ENCODE data around the gene NFIA. TPM values are rescaled to one million over a fixed set of nuclear protein-coding genes. Genes with fewer than 3 reads are reported as not detected.

Gene NFIA
- total RNA-seq, 1 donor from 2014 or later: 49.4 TPM

DNA sequence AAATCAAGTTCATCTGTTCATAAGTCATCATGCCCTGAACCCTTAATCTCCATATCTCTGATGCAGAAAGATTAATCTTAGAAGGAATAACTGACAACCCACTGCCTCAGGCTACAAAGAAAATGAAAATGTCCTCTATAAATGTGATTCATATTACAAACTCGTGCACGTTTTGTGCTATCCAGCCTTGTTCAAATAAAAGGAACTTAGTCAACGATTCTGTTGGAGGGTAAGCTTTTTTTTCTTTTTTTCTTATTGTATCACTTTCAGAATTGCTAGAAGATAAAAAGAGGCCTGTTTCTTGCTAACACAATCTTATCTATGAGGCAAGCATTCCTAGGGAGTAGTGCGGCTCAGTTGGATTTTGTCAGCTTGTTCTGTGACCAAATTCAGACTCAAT is 414.1 kb downstream of the NFIA start:
- Mint-ChIP-seq H3K4me3 (no peak overlapping the region), H3K36me3 (no peaks in the 10 kb centered on the region), H3K27me3 (peaks cover 19% of the 10 kb centered on the region), H3K27ac (no peak overlapping the region), H3K9me3 (peaks cover 5% of the 10 kb centered on the region), H3K4me1 (ENCODE audit: unreplicated experiment) (no peaks in the 10 kb centered on the region)
- no peak for DNase-seq (ENCODE audit: extremely low spot score, unreplicated experiment)
- TF ChIP-seq, protein P1, sequence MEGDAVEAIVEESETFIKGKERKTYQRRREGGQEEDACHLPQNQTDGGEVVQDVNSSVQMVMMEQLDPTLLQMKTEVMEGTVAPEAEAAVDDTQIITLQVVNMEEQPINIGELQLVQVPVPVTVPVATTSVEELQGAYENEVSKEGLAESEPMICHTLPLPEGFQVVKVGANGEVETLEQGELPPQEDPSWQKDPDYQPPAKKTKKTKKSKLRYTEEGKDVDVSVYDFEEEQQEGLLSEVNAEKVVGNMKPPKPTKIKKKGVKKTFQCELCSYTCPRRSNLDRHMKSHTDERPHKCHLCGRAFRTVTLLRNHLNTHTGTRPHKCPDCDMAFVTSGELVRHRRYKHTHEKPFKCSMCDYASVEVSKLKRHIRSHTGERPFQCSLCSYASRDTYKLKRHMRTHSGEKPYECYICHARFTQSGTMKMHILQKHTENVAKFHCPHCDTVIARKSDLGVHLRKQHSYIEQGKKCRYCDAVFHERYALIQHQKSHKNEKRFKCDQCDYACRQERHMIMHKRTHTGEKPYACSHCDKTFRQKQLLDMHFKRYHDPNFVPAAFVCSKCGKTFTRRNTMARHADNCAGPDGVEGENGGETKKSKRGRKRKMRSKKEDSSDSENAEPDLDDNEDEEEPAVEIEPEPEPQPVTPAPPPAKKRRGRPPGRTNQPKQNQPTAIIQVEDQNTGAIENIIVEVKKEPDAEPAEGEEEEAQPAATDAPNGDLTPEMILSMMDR (conservative IDR thresholded peaks at IDR 0.05): no peak

DNA sequence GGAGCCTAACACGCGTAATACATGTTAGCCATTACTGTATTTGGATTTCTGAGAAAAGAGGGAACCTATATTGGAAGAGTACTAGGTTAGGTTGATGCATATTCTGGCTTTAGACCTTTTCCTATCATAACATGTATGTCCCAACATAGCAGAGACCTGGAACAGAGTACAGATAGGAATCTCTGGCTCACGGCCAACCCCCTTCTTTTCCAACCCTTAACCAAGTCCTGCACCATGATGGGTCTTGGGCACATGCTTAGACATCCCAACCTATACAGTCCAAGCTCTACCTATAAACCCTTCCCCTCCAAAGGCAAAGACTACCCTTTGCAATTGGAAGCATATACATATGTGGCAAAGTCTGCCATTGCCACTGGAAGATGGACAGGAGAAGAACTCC is 414.7 kb downstream of the NFIA start:
- H3K9me3 Mint-ChIP-seq: peaks cover 5% of the 10 kb centered on the region
- no peak overlapping the region for H3K4me3 Mint-ChIP-seq
- no peak overlapping the region for H3K27ac Mint-ChIP-seq
- peaks cover 19% of the 10 kb centered on the region for H3K27me3 Mint-ChIP-seq
- H3K36me3 Mint-ChIP-seq: no peaks in the 10 kb centered on the region
- TF ChIP-seq, protein P1 (conservative IDR thresholded peaks at IDR 0.05): no peak
- no peak for DNase-seq (ENCODE audit: extremely low spot score, unreplicated experiment)
- H3K4me1 Mint-ChIP-seq (ENCODE audit: unreplicated experiment): peaks cover 4% of the 10 kb centered on the region

DNA sequence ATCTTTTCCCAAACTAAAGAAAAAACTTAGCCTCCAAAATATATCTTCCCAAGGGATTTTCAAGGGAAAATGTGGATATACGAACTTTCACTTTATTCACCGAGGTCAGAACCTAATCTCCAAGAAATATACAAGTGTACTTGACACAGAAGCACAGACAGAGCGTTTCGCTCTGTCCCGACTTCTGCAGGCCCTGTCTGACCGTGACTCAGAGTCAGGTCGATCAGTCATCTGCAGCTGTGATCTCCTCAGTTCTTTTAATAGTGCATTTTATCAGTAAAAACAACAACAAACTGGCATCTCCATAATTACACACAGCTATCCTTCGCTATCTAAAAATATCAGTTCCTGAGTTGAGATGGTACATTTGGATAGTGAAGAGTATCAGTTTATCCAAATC is 416.0 kb downstream of the NFIA start:
- Mint-ChIP-seq H3K4me1 (ENCODE audit: unreplicated experiment) (peaks cover 13% of the 10 kb centered on the region), H3K36me3 (no peaks in the 10 kb centered on the region), H3K4me3 (no peak overlapping the region), H3K9me3 (peaks cover 5% of the 10 kb centered on the region), H3K27me3 (peaks cover 13% of the 10 kb centered on the region), H3K27ac (no peak overlapping the region)
- TF ChIP-seq, protein P1 (conservative IDR thresholded peaks at IDR 0.05): no peak
- DNase-seq (ENCODE audit: extremely low spot score, unreplicated experiment): no peak

DNA sequence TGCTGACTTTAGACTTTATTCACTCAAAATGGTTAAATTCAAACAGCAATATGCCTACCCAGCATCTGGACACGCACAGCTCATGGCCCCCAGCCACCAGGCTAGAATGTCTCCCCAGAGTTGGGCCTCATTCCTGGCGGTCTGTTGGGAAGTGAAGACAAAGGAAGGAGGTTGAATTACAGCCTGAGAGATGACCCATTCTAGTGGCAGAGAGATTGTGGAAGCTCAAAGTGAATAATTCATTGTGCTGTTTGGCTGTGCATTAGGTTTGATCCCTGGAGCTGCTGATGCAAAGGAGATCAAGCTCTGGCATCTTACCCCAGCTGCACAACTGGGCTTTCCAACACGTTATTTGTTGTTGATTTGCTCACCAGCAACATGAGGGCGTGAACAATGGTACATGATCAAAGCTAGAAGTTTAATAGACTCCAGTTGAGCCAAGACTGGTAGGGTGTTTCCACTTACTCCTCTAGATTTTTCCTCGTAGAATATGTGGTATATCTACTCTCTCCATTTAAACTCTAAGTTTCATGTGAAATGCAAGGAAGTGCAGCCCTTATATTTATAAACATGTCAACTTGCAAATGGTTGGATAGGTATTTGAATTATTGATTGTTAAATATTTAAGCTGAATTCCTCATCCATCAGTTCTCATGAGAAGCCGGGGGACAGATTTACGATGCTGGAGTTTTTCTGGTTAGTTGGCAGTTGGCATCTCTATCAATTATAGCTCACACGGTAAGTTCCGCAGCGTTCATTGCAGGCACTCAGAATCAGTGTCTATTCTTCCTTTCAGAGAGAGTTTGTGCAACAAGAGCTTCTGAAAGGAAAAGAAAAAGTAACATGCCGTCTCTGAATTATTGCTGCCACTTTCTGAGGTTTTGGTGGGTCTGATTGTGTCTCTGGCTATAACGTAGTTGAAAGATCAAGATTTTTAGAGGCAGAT is 419.9 kb downstream of the NFIA start:
- Mint-ChIP-seq H3K4me3 (no peak overlapping the region), H3K4me1 (ENCODE audit: unreplicated experiment) (peaks cover 13% of the 10 kb centered on the region), H3K36me3 (no peaks in the 10 kb centered on the region), H3K27ac (no peak overlapping the region), H3K9me3 (no peaks in the 10 kb centered on the region), H3K27me3 (peaks cover 8% of the 10 kb centered on the region)
- TF ChIP-seq, protein P1 (conservative IDR thresholded peaks at IDR 0.05): no peak
- no peak for DNase-seq (ENCODE audit: extremely low spot score, unreplicated experiment)

DNA sequence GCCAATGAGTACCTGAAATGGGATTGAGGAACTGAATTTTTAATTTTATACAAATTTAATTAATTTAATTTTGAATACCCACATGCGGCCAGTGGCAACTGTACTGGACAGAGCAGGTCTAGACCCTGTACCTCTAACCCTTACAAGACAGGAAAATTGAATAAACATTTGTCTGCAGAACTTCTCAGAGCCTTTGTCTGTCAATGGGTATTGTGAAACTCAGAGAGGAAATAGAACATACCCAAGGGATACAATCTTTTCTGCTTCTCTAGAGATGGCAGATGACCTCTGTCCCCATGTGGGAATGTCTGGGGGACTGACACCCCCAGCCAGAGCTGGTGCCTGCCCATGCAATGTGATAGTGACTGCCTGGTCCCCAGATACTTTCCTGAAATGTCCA is 421.9 kb downstream of the NFIA start:
- H3K27me3 Mint-ChIP-seq: peaks cover 4% of the 10 kb centered on the region
- TF ChIP-seq, protein P1 (conservative IDR thresholded peaks at IDR 0.05): no peak

More for the DNA sequence above, 421.9 kb downstream of the NFIA start:
- H3K9me3 Mint-ChIP-seq: no peaks in the 10 kb centered on the region
- no peak overlapping the region for H3K27ac Mint-ChIP-seq
- peaks cover 13% of the 10 kb centered on the region for H3K4me1 Mint-ChIP-seq (ENCODE audit: unreplicated experiment)
- no peak for DNase-seq (ENCODE audit: extremely low spot score, unreplicated experiment)
- H3K36me3 Mint-ChIP-seq: no peaks in the 10 kb centered on the region
- no peak overlapping the region for H3K4me3 Mint-ChIP-seq

Measured in type B pancreatic cell (in vitro differentiated cells).